Adrenal gland (tissue), 12 donors: ENCODE results near the gene DNAH1. TPM values are rescaled to one million over a fixed set of nuclear protein-coding genes. Genes with fewer than 3 reads are reported as not detected.
A peak's percentile ranks its signal among the peaks of the same experiment; 100 is the strongest.

Experiments used
- DNase-seq, 7 donors: peaks; one replicate each; pipeline ENCODE4 v3.0.0-alpha.2; 2019 to 2020
- H3K27ac ChIP-seq, 5 donors: fragments of 200-600 bp; sonication (generic) in 4 of 5; 1 replicate in 3 of 5; 2 replicates in 2 of 5; pipeline versions ENCODE4 v1.5.1 to v1.8.0; 2016 to 2020; ENCODE audit warnings: mild to moderate bottlenecking in 1 of 5
- H3K27me3 ChIP-seq: fragments of 200-600 bp; 2 replicates; pipeline ENCODE4 v1.8.0; 2021
- H3K36me3 ChIP-seq, 2 donors: fragments of 200-600 bp; replicated peaks in 1 of 2; 1 replicate in 1 of 2; 2 replicates in 1 of 2; pipeline versions ENCODE4 v1.5.1 to v1.8.0; 2018 to 2022
- H3K4me1 ChIP-seq, 2 donors: fragments of 200-600 bp; replicated peaks in 1 of 2; 1 replicate in 1 of 2; 2 replicates in 1 of 2; pipeline versions ENCODE4 v1.5.1 to v1.8.0; 2018 to 2021
- H3K4me3 ChIP-seq, 4 donors: fragments of 200-600 bp; sonication (generic) in 3 of 4; one replicate each; pipeline ENCODE4 v1.5.1; 2016 to 2018
- H3K9me3 ChIP-seq, 3 donors: fragments of 200-600 bp; sonication (generic) in 1 of 3; replicated peaks in 1 of 3; 1 replicate in 2 of 3; 2 replicates in 1 of 3; pipeline versions ENCODE4 v1.5.1 to v1.8.0; 2016 to 2021
- CTCF ChIP-seq, 6 experiments: fragments of 450-650 bp in 4 of 6; fragments of 200-600 bp in 2 of 6; sonication (generic) in 1 of 6; IDR thresholded peaks; 1 replicate in 5 of 6; 2 replicates in 1 of 6; pipeline versions ENCODE4 v1.5.1 to v1.8.0; 2016 to 2021; ENCODE audit warnings: antibody characterized with exemption in 6 of 6, mild to moderate bottlenecking in 2 of 6, moderate library complexity in 1 of 6
- POLR2A ChIP-seq, 2 donors: fragments of 450-650 bp; IDR thresholded peaks; one replicate each; pipeline ENCODE4 v1.6.1; 2017; ENCODE audit warnings: antibody characterized with exemption in 2 of 2, mild to moderate bottlenecking in 2 of 2, moderate library complexity in 1 of 2
- WGBS, 4 donors: extraction: QIAGEN DNeasy Blood & Tissue Kit in 2 of 4; methylation state at CpG; one replicate each; pipeline versions ENCODE4 v1.1.5 to v1.1.7; 2013 to 2017; 5-methylcytosine and 5-hydroxymethylcytosine counted together
- intact Hi-C, 2 donors: fragments of 100-400 bp; cut with DNase I; formaldehyde crosslinking; loops; one replicate each; pipeline versions ENCODE4 v1.14.1 to v1.15.0; 2022 to 2023
- polyA plus RNA-seq, 3 donors: library from polyadenylated mRNA; stranded (reverse); fragments of 200-250 nt in 2 of 3; fragments of 350-450 nt in 1 of 3; fragmentation: Illumina TruSeq in 1 of 3; extraction: RNeasy Lipid Tissue Mini Kit (QIAGEN cat#74804) in 1 of 3; gene quantifications; one replicate each; pipeline ENCODE4 v1.2.3, GENCODE V29; 2013 to 2014
- total RNA-seq, 9 donors: library from RNA; depleted of rRNA in 4 of 9; stranded (reverse); fragments of >200 nt in 4 of 9; fragments of 120-200 nt in 1 of 9; fragmentation: NEBNext Ultra II Directional in 1 of 9; extraction: Animal tissue kit (Norgen Biotek cat#: 25700) in 1 of 9; gene quantifications; one replicate each; pipeline versions ENCODE4 v1.1.0 to v1.2.4, GENCODE V29; 2013 to 2023
- donor health status: healthy with polysubstance abuse.
- donor health status: Bipolar disorder and iron deficiency.
- donor health status: DM: yes; HTN: yes; CAD: no.
- donor health status: DM: no; HTN: no; CAD: no.
- donor health status: DM: no; HTN: no; CAD: no.
- donor health status: DM: yes; HTN: yes; CAD: no.

The DNAH1 gene
- total and polyA plus RNA-seq, 12 donors: 2.1 to 24.4 (median 9.0) TPM

- Histone ChIP-seq H3K36me3 (no peaks in the 10 kb centered on the region), H3K27ac (no peak overlapping the region), H3K4me1 (peaks cover 6 to 8% of the 10 kb centered on the region in 2 donors), H3K27me3 (no peaks in the 10 kb centered on the region), H3K9me3 (no peaks in the 10 kb centered on the region), H3K4me3 (no peak overlapping the region)
- WGBS, 4 donors: 58 to 81% (median 68%) methylated on average over 8 to 11 of the region's 11 CpGs
- peak in 1 of 7 donors; percentile 25 for DNase-seq
- TF ChIP-seq CTCF (IDR thresholded peaks at IDR 0.05): no peak
- intact Hi-C loops: no loop called here
Observed at GRCh38 chr3:52323526-52324295, 7.6 kb downstream of the DNAH1 start.

- H3K4me3 ChIP-seq: no peak overlapping the region
- peaks cover 6 to 8% of the 10 kb centered on the region in 2 donors for H3K4me1 ChIP-seq
- no peaks in the 10 kb centered on the region for H3K27me3 ChIP-seq
- H3K27ac ChIP-seq: no peak overlapping the region
- no peaks in the 10 kb centered on the region for H3K36me3 ChIP-seq
- DNase-seq: no peak
- TF ChIP-seq POLR2A (IDR thresholded peaks at IDR 0.05) (no peak), CTCF (IDR thresholded peaks at IDR 0.05) (no peak)
- 50 to 97% (median 91%) methylated on average over 1 to 9 of the region's 9 CpGs for WGBS, 4 donors
- H3K9me3 ChIP-seq: no peaks in the 10 kb centered on the region
- intact Hi-C loops: loop anchor here in 1 of 2 donors (5.0 kb wide), 1 partner anchor 102 kb away; no protein-coding TSS in a partner anchor
Observed at GRCh38 chr3:52324676-52325075, 8.6 kb downstream of the DNAH1 start.

- Histone ChIP-seq H3K9me3 (no peaks in the 10 kb centered on the region), H3K27me3 (no peaks in the 10 kb centered on the region), H3K27ac (no peak overlapping the region), H3K4me1 (peaks cover 6 to 8% of the 10 kb centered on the region in 2 donors), H3K4me3 (no peak overlapping the region), H3K36me3 (no peaks in the 10 kb centered on the region)
- intact Hi-C loops: loop anchor here in 1 of 2 donors (5.0 kb wide), 1 partner anchor 103 kb away; no protein-coding TSS in a partner anchor
- no peak for DNase-seq
- TF ChIP-seq CTCF (IDR thresholded peaks at IDR 0.05) (no peak), POLR2A (IDR thresholded peaks at IDR 0.05) (no peak)
Observed at GRCh38 chr3:52325686-52326085, 9.6 kb downstream of the DNAH1 start.

GRCh38 chr3:52326976-52327375, 10.9 kb downstream of the DNAH1 start:
- intact Hi-C loops: loop anchor here in 1 of 2 donors (5.0 kb wide), 1 partner anchor 105 kb away; no protein-coding TSS in a partner anchor
- no peak overlapping the region for H3K27ac ChIP-seq
- no peak for TF ChIP-seq POLR2A (IDR thresholded peaks at IDR 0.05)
- no peak for TF ChIP-seq CTCF (IDR thresholded peaks at IDR 0.05)
- no peak for DNase-seq
- H3K4me1 ChIP-seq: peaks cover 6 to 8% of the 10 kb centered on the region in 2 donors
- no peaks in the 10 kb centered on the region for H3K36me3 ChIP-seq
- H3K27me3 ChIP-seq: no peaks in the 10 kb centered on the region
- no peak overlapping the region for H3K4me3 ChIP-seq
- 87 to 97% (median 95%) methylated on average over 6 of the region's 6 CpGs for WGBS, 4 donors
- H3K9me3 ChIP-seq: no peaks in the 10 kb centered on the region
